HG03558 (cell line): ENCODE data around the gene CYP24A1.

Source experiments
- ATAC-seq: cut with Tn5 transposase; IDR thresholded peaks from one replicate; pipeline ENCODE4 v1.9.1; 2021; ENCODE audit warnings: moderate number of reproducible peaks; ENCODE audit not compliant: unreplicated experiment; ENCODE audit errors: extremely low read depth

The CYP24A1 gene

DNA sequence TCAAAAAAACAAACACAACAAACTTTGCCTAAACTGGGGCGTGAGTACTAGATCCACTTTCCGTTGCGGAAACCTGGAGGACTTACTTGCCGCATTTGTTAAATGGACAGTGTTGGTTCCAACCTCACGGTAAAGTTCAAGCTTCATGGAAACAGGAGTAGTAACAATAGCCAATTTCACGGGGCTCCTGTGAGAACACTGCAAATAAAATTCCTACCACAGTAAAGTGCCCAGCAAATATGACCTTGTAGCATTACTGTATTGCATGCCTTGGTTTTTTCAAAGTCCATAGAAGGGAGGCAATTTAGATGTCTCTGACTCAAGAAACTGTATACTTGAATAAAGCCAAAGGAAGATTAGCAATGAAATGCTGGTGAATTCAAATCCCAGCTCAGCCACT lies 3.6 kb upstream of the CYP24A1 start:
- ATAC-seq: no peak

GRCh38 chr20:54176610-54177009 lies 2.8 kb upstream of the CYP24A1 start:
- ATAC-seq: no peak

GRCh38 chr20:54174457-54175175 lies 830 bp upstream of the CYP24A1 start:
- ATAC-seq: no peak

DNA sequence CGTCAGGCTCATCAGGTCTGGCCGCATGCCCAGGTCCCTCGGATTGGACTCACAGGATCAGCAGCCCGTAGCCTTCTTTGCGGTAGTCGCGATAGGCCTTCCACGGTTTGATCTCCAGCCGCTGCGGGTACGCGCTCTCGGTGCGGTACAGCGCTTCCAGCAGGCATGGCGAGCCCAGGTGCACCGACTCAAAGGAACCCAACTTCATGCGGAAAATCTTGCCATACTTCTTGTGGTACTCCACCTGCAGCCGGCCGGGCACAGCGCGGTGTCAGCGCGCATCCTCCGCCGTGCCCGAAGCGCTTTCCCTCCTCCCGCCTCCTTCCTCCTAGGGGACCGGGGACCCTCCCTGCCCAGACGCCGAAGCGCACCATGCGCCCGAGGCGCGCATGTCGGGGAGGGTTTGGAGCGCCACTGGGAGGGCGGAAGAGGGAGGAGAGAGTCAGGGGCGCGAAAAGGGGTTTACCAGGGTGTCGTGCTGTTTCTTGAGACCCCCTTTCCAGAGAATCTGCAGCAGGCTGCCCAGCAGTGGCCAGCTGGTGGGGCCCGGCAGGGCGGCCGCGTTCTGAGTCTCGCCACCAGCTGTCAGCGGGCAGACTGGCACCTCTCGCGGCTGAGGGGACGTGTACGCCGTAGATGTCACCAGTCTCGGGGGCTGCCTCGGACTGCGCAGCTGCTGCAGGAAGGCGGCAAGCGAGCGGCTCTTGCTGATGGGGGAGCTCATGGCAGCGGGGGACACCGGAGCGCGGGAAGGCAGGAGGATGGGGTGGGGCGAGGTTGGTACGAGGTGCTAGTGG lies 732 bp downstream of the CYP24A1 start:
- ATAC-seq: no peak

- ATAC-seq: no peak
Observed at GRCh38 chr20:54172532-54172855, 1.3 kb downstream of the CYP24A1 start.

- ATAC-seq: no peak
Observed at GRCh38 chr20:54170963-54171362, 2.8 kb downstream of the CYP24A1 start.

DNA sequence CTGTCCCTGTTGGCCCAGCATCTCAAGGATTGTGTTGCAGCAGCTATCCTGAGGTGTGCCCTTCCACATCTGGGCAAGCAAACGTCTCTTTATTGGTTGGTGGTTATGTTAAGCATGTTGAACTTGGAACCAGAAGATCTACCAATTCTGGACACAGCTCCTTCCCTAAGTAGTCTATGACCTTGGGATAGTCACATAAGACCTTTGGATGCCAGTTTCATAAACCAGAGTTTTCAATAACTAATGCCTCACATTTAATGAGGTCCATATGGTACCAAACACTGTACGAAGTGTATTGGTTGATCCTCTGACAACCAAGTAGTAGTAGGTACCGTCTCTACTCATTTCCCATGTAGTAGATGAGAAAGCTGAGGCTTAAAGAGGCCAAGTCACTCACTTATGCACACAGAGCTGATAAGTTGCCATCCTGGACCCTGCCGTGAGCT lies 3.7 kb downstream of the CYP24A1 start:
- no peak for ATAC-seq

- ATAC-seq: no peak
Observed at GRCh38 chr20:54168961-54169862, 4.6 kb downstream of the CYP24A1 start.

GRCh38 chr20:54167909-54168872 lies 5.6 kb downstream of the CYP24A1 start:
- no peak for ATAC-seq

GRCh38 chr20:54166987-54167662 lies 6.7 kb downstream of the CYP24A1 start:
- ATAC-seq: no peak

GRCh38 chr20:54165803-54166202 lies 8.0 kb downstream of the CYP24A1 start:
- no peak for ATAC-seq

- no peak for ATAC-seq
Observed at GRCh38 chr20:54165014-54165413, 8.8 kb downstream of the CYP24A1 start.

- no peak for ATAC-seq
Observed at GRCh38 chr20:54163402-54163801, 10.4 kb downstream of the CYP24A1 start.

DNA sequence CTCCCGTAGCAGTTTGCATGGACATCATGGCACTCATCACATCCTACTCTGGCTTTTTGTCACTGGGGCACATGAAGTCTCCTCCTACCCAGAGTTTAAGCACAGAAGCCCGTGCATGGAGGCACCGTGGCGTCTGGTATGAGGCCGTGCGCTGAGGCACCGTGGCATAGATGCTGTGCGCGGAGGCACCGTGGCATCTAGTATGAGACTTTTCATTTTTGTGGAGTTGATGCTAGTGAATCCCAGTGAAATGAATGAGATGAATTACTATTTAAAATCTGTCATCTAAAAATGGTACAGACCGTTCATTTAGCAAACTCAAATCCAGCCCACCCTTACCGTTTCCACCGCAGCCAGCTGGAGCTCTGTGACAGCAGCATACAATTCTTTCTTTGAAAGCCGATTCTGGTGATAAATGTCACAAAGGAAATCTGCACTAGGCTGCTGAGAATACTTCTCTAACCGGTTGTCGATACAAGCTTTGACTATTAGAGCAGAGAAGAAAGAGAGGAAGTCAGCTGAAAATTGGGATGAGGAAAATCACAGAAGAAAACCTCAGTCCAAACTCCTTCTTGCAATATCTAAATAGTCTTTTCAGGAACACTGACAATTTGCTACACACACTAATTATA lies 11.3 kb downstream of the CYP24A1 start:
- ATAC-seq: no peak

DNA sequence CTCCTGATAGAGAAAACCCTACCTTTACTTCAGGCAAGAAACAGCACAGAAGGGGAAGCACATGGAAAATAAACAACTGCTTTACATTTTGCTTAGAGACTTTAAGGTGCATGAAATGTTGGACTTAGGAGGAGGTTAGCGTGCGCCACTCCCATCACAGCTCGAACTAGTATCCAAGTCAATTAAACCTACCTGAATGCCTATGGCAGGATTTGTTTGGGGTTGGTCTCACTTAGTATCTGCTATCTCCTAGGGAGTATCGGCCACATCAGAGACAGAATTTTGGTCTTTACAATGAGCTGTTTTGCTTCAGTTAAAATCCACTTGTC lies 12.0 kb downstream of the CYP24A1 start:
- no peak for ATAC-seq

DNA sequence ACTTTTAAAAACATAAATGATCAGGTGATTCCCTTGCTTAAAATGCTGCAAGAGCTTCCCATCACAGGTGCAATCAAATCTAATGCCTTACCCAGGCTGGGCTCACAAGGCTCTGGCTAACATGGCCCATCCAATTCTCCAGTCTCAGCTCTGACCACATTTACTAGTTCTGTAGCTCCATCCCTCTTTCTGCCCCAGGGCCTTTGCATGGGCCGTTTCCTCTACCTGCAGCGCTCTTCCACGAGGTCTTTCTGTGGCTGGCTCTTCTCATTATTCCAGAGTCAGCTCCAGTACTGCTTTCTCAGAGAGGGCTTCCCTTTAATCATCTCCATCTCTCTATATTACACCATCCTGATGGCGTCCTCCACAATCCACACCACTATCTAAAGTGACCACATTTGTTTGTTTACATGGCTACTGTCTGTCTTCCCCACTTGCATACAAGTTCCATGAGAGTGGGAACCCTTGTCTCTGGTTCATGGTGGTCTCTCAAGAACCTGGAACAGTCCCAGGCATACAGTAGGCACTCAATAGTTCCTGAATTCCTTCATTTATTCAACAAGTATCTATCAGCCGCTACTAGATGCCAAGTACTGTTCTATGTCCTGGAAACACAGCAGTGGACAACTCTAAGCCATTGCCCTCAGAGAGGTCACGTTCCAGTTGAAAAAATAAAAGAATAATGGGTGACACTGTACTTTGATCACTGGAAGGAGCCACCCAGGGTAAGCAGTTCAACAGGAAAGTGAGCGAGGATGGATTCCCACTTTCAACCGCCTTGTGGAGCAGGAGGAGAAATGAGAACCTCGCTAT lies 12.6 kb downstream of the CYP24A1 start:
- ATAC-seq: no peak

DNA sequence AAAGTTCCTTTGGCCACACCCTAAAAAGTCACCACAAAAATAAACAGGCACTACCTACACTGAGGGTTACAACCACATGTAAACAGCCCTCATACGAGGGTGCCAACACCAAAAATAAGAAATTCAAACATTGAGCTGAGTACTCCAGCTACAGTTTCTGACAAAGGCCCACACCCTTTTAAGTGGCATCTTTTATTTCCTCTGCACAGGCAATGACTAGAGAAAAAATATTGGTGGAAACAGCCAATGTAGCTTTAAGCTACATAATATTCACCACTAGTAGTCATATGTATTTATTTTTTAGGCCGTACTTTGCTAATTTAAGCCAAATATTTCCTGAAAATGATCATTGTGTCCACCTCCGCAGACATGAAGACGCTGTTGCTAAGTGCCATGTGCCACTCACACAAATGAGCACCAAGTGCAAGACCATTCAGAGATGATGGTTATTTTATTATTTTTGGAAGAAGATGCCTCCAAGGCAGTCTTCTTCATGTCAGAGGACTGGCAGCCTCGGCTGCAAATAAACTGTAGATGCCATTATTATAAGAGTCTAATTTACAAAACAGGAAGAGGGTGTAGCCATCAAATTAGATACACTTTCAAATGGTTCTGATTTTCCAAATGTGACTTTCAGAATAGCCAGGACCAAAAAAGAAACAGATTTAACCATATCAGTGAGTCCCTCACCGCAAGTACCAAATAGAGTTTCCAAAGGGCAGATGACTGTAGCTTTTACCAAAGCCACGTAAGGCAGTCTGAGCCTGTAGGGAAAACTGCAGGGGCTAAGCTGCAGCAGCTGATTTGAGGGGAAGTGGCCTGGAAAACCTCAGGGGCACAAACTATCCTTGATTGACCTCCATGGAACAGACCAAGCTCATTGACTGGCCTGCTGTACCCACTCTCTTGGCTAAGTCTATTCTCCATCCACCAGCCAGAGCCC lies 13.4 kb downstream of the CYP24A1 start:
- ATAC-seq: no peak
